Measurements from ENCODE around the gene PRSS8.

The PRSS8 gene

GRCh38 chr16:31082368-31083045, 53.0 kb downstream of the PRSS8 start:
- no peak for DNase-seq (ENCODE audit: low read depth)

Data from fibroblast of gingiva (primary cell).